Measurements from ENCODE around the gene DNAJB13. TPM values are rescaled to one million over a fixed set of nuclear protein-coding genes. Genes with fewer than 3 reads are reported as not detected.
"Not testable (repeated sequence)": the region's sequence is repeated elsewhere in the genome, so short reads cannot be mapped to it uniquely, and the experiment has no call there.

The DNAJB13 gene
- polyA plus RNA-seq, 5 donors: 0.82 to 4.4 (median 4.0) TPM

GRCh38 chr11:73976451-73977151 is 25.8 kb downstream of the DNAJB13 start:
- no peak for DNase-seq

GRCh38 chr11:73977856-73978519 is 27.2 kb downstream of the DNAJB13 start:
- DNase-seq: no peak

DNA sequence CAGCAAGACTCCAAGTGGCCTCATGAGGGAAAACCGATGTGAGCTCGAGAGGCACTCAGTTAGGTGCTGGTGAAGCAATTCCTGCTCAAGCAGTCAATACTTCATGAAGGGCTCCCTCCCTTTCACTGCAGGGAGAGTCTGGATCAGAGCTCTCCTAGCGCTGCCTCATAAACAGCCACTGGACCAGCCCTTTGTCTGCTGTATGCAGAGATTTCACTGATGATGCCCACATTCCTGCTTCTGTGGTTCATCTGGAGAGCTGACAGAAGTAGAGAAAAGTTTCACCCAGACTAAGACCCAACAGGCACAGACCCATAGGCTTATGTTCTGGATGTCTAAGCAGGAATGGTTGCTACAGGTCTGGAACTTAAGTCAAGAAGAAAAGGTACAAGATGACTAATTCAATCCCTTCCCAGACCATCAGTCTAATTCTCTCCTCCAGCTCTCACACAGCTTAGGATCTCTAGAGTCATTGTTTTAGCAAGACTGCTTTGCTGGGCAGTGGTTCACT is 27.8 kb downstream of the DNAJB13 start:
- DNase-seq: no peak

GRCh38 chr11:73980001-73980961 is 29.5 kb downstream of the DNAJB13 start:
- peak in 1 of 2 donors; percentile 20 for DNase-seq

- DNase-seq: no peak
These were observed 30.4 kb downstream of the DNAJB13 start for GRCh38 chr11:73981051-73981805.

GRCh38 chr11:73982595-73982989 is 31.8 kb downstream of the DNAJB13 start, which contains the start of gene UCP2:
TSS of gene UCP2 (minus strand) at chr11:73982843. CDS start at chr11:73978378, 4,465 bp downstream.
- DNase-seq: no peak

DNA sequence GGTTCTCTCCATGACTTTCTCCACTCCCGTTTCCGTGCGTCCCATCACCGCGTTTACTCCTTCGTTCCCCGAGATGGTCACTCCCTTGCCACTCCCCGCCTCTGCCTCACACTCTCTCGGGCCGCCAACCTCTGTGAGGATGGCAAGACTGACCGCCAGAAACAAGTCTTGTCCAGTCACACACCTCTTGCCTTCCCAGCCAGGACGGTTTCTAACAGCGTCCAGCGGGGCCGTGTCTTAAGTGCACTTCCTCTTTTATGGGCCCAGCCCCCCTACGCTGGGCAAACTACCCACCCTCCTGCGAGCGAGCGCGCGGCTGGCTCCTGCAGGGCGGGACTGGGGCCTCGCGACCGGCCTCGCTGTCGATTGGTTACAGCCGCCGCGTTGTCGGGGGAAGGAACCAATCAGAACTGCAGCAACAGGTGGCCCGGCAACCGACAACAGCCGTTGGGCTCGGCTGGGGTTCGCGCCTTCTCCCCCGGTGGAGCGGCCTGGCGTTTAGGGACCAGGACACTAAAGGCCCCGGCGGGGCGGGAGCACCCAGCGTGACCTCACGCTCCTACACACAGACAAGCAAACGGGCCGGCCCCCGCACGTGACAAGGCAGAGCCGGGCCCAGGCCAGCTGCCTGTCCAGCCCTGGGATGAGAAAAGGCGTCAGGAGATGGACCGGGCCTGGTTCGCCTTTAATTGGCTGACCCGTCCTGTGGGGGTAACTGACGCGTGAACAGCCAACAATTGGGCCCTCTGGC is 32.3 kb downstream of the DNAJB13 start:
- peak; percentile 85 to 86 for DNase-seq

GRCh38 chr11:73983741-73984538 is 33.1 kb downstream of the DNAJB13 start:
- no peak for DNase-seq

- DNase-seq: not testable (repeated sequence)
These were observed 34.8 kb downstream of the DNAJB13 start for GRCh38 chr11:73985661-73986060.

DNA sequence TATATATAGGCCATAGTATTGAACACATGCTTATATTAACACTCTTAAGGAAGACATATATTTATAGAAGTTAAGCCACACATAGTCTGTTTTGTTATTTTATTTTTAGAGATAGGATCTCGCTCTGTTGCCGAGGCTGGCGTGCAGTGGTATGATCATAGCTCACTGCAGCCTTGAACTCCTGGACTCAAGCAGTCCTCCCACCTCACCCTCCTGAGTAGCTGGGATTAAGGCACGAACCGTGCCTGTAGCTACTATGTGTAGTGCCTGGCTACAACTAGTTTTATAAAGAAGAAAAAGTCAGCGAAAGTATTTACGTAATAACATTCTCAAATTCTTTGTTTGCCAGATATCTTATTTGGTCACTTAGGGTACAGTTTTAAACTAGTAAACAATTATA is 37.4 kb downstream of the DNAJB13 start:
- no peak for DNase-seq

DNA sequence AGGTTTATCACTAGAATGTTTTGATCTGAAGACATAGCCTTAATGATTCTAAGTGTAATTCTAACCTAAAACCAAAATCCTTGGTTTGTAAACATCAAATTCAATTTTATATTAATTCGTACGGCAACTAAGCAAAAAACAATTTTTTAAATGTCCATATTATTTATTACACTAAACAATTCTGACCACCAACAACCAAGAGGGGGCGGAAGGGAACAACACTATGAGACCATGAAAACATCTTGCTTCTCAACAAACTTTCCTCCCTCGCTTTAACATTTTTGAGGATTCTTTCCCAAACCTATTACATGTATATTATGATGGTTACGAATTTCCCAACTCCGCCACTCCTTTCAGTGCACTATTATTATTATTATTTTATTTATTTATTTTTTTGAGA is 38.3 kb downstream of the DNAJB13 start:
- DNase-seq: no peak

DNA sequence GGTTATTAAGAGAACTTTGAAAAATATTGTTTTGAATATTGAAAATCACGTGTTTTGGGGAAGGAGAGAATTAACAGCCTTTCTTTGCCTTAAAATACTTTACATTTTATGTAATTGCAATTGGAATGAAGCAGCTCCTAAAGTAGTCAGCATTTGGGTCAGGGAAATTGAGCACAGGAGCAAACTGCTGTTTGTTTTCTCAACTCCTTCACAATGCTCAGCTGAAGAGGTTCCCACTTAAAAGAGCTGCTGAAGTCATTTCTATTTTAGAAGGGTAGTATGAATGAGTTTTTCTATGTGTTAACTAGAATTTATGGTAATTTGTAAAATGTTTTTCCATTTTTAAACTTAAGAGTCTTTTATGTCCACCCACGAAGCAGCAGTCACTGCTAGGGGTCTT is 39.9 kb downstream of the DNAJB13 start:
- DNase-seq: peak in 1 of 2 donors; percentile 20

GRCh38 chr11:73991471-73992006 is 40.7 kb downstream of the DNAJB13 start:
- no peak for DNase-seq

GRCh38 chr11:73995247-73995646 is 44.4 kb downstream of the DNAJB13 start:
- no peak for DNase-seq

- no peak for DNase-seq
These were observed 44.9 kb downstream of the DNAJB13 start for GRCh38 chr11:73995731-73996130.

DNA sequence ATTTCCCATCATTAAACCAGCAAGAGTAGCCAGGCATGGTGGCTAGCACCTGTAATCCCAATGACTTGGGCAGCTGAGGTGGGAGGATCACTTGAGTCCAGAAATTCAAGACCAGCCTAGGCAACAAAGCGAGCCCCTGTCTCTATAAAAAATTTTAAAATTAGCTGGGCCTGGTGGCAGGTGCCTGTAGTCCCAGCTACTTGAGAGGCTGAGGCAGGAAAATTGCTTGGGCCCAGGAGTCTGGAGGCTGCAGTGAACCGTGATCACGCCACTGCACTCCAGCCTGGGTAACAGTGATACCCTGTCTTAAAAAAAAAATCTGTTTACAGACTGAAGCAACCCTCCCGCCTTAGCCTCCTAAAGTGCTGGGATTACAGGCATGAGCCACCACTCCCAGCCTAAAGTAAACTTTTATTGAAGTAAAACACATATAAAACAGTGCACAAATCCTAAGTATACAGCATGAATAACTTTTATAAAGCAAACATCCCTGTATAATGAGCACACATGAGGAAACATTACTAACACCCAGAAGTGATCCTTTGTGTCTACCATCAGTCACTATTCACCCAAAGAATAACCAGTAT is 45.4 kb downstream of the DNAJB13 start:
- no peak for DNase-seq

DNA sequence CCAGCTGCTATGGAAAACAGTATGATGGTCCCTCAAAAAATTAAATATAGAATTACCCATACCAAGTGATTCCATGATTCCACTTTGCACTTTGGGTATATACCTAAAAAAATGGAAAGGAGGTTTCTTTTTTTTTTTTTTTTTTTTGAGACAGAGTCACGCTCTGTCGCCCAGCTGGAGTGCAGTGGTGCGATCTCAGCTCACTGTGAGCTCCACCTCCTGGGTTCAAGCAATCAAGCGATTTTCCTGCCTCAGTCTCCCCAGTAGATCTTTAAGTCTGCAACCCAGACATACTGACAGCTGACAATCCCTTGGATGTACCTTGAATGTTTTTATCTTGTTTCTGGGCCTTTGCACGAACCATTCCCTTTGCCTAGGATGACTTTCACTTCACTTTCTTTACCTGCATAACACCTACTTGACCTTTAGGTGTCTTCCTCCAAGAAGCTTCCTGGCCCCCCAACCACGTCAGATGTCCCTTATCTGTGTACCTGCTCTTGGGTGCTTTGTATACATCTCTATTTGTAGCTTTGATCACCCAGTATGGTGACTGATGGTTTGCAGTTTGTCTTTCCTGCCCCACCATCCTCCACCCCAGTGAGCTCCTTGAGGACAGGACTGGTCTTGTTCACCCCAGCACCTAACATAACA is 46.4 kb downstream of the DNAJB13 start:
- no peak for DNase-seq

DNA sequence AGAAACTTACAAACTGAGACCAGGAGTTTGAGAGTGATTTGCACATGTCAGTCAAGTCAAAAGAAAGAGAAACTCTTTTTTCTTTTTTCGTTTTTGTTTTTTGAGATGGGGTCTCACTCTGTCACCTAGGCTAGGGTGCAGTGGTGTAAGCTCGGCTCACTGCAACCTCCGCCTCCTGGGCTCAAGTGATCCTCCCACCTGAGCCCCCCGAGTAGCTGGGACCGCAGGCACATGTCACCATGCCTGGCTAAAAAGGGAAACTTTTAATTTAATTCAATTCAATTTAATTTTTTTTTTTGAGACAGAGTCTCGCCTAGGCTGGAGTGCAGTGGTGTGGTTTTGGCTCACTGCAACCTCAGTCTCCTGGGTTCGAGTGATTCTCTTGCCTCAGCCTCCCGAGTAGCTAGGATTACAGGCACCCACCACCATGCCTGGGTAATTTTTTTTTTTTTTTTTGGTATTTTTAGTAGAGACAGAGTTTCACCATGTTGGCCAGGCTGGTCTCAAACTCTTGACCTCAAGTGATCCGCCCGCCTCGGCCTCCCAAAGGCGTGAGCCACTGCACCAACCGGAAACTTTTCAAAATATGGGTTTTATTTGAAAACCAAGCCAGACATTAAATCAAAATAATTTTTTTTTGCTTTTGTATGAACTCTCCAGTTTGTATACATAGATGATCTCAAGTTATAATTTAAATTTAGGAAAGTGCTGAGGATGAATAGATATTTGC is 48.2 kb downstream of the DNAJB13 start:
- no peak for DNase-seq
